PC-9 (cell line): ENCODE measurements around the gene ADGRD1. TPM values are rescaled to one million over a fixed set of nuclear protein-coding genes. Genes with fewer than 3 reads are reported as not detected.

ENCODE experiments used
- BruUV-seq: library from RNA; stranded (reverse); fragments of 400-500 nt; replicated peaks from 2 replicates; lab custom pipeline; 2021; lab: Mats Ljungman, UMichigan
- CTCF ChIA-PET: fragments of 300-600 bp; sonication (Branson Sonifier 250); formaldehyde crosslinking; loops from one replicate; lab custom pipeline; 2022; ENCODE audit warnings: antibody characterized with exemption; lab: Charles Lee
- POLR2A ChIA-PET: fragments of 300-600 bp; sonication (Branson Sonifier 250); formaldehyde crosslinking; loops from one replicate; lab custom pipeline; 2022; ENCODE audit warnings: antibody characterized with exemption; ENCODE audit not compliant: unreplicated experiment; lab: Charles Lee
- DNase-seq, 2 experiments: peaks; one replicate each; pipeline versions ENCODE4 v3.0.0 to v3.0.0-alpha.2; 2015 to 2022; ENCODE audit warnings: mixed read lengths in 1 of 2
- H2AFZ ChIP-seq: fragments of 200-600 bp; sonication (generic); 2 replicates; pipeline ENCODE4 v1.8.1; 2017; ENCODE audit warnings: antibody characterized with exemption
- H3F3A ChIP-seq: fragments of 200-600 bp; sonication (generic); 2 replicates; pipeline ENCODE4 v1.8.1; 2017; ENCODE audit warnings: antibody characterized with exemption, mild to moderate bottlenecking, low read depth; ENCODE audit not compliant: insufficient read depth
- H3K27ac ChIP-seq: fragments of 200-600 bp; sonication (generic); 2 replicates; pipeline ENCODE4 v1.6.1; 2016; ENCODE audit warnings: mixed run types
- H3K27me3 ChIP-seq: fragments of 200-600 bp; sonication (generic); 2 replicates; pipeline ENCODE4 v1.6.1; 2016; ENCODE audit warnings: low read depth, mixed run types; ENCODE audit not compliant: insufficient read depth
- H3K36me3 ChIP-seq: fragments of 200-600 bp; sonication (generic); 2 replicates; pipeline ENCODE4 v1.6.1; 2016; ENCODE audit warnings: low read depth, mixed run types
- H3K4me1 ChIP-seq: fragments of 200-600 bp; sonication (generic); replicated peaks from 2 replicates; pipeline ENCODE4 v1.6.1; 2016; ENCODE audit warnings: mixed run types; ENCODE audit not compliant: insufficient read depth
- H3K4me2 ChIP-seq: fragments of 200-600 bp; sonication (generic); 2 replicates; pipeline ENCODE4 v1.6.1; 2017; ENCODE audit warnings: mixed run types
- H3K4me3 ChIP-seq: fragments of 200-600 bp; sonication (generic); 2 replicates; pipeline ENCODE4 v1.6.1; 2016; ENCODE audit warnings: mixed run types
- H3K79me2 ChIP-seq: fragments of 200-600 bp; sonication (generic); 2 replicates; pipeline ENCODE4 v1.6.1; 2017; ENCODE audit warnings: low read depth, mixed run types
- H3K9me2 ChIP-seq: fragments of 200-600 bp; sonication (generic); 2 replicates; pipeline ENCODE4 v1.8.1; 2017; ENCODE audit warnings: mild to moderate bottlenecking; ENCODE audit not compliant: insufficient read depth
- H3K9me3 ChIP-seq: fragments of 200-600 bp; sonication (generic); 2 replicates; pipeline ENCODE4 v1.8.1; 2016; ENCODE audit warnings: low read depth; ENCODE audit not compliant: insufficient read depth
- H4K20me1 ChIP-seq: fragments of 200-600 bp; sonication (generic); 2 replicates; pipeline ENCODE4 v1.8.1; 2017; ENCODE audit not compliant: insufficient read depth
- CTCF ChIP-seq: fragments of 200-600 bp; sonication (generic); conservative IDR thresholded peaks from 2 replicates; pipeline ENCODE4 v1.6.1; 2017; ENCODE audit warnings: mixed run types, antibody characterized with exemption, mild to moderate bottlenecking, moderate library complexity
- EZH2 ChIP-seq: fragments of 200-600 bp; sonication (generic); IDR thresholded peaks from 2 replicates; pipeline ENCODE4 v1.8.0; 2017; ENCODE audit warnings: antibody characterized with exemption, low read depth
- intact Hi-C: fragments of 100-400 bp; cut with micrococcal nuclease; formaldehyde crosslinking; loops from one replicate; pipeline ENCODE4 v1.10.0; 2022; ENCODE audit not compliant: unreplicated experiment
- total RNA-seq: library from RNA; stranded (reverse); gene quantifications from 2 replicates; pipeline ENCODE4 v1.2.3, GENCODE V29; 2021

Gene ADGRD1
- total RNA-seq, 1 experiment from 2014 or later, result not detected

- no peak for DNase-seq
- Histone ChIP-seq H3K27ac (no peak overlapping the region), H3K79me2 (no peaks in the 10 kb centered on the region), H3K27me3 (peaks cover 65% of the 10 kb centered on the region), H3K9me3 (no peaks in the 10 kb centered on the region), H3K4me3 (no peak overlapping the region), H2AFZ (no peak overlapping the region), H3K36me3 (no peaks in the 10 kb centered on the region), H3F3A (no peaks in the 10 kb centered on the region), H3K4me2 (no peak overlapping the region), H3K4me1 (no peaks in the 10 kb centered on the region), H3K9me2 (no peaks in the 10 kb centered on the region), H4K20me1 (no peaks in the 10 kb centered on the region)
- ChIA-PET CTCF (no interaction called here), POLR2A (no interaction called here)
- intact Hi-C loops, result no loop called here
- BruUV-seq, result no TSS peak
- TF ChIP-seq CTCF, result no peak
- TF ChIP-seq EZH2, result no peak
These were observed 94.3 kb downstream of the ADGRD1 start for GRCh38 chr12:131047789-131048610.

- Histone ChIP-seq H3K4me3 (no peak overlapping the region), H3K9me3 (no peaks in the 10 kb centered on the region), H3K27ac (no peak overlapping the region), H3K27me3 (peaks cover 65% of the 10 kb centered on the region), H3K36me3 (no peaks in the 10 kb centered on the region), H3K9me2 (no peaks in the 10 kb centered on the region), H3K79me2 (no peaks in the 10 kb centered on the region), H3K4me2 (no peak overlapping the region), H2AFZ (no peak overlapping the region), H3K4me1 (no peaks in the 10 kb centered on the region), H3F3A (no peaks in the 10 kb centered on the region), H4K20me1 (no peaks in the 10 kb centered on the region)
- DNase-seq, result no peak
- POLR2A ChIA-PET, result no interaction called here
- no peak for TF ChIP-seq CTCF
- no peak for TF ChIP-seq EZH2
- BruUV-seq, result no TSS peak
- intact Hi-C loops, result no loop called here
- CTCF ChIA-PET, result no interaction called here
These were observed 94.9 kb downstream of the ADGRD1 start for GRCh38 chr12:131048611-131048990.

- H3K4me2 ChIP-seq, result no peak overlapping the region
- no peak for DNase-seq
- ChIA-PET CTCF (no interaction called here), POLR2A (no interaction called here)
- H3K36me3 ChIP-seq, result no peaks in the 10 kb centered on the region
- H3K4me1 ChIP-seq, result no peaks in the 10 kb centered on the region
- no peaks in the 10 kb centered on the region for H4K20me1 ChIP-seq
- peaks cover 66% of the 10 kb centered on the region for H3K27me3 ChIP-seq
- H3F3A ChIP-seq, result no peaks in the 10 kb centered on the region
- H3K9me2 ChIP-seq, result no peaks in the 10 kb centered on the region
- H3K4me3 ChIP-seq, result no peak overlapping the region
- H3K27ac ChIP-seq, result no peak overlapping the region
- BruUV-seq, result no TSS peak
- no peak overlapping the region for H2AFZ ChIP-seq
- no peaks in the 10 kb centered on the region for H3K79me2 ChIP-seq
- intact Hi-C loops, result no loop called here
- no peaks in the 10 kb centered on the region for H3K9me3 ChIP-seq
- TF ChIP-seq EZH2 (no peak), CTCF (no peak)
These were observed 95.3 kb downstream of the ADGRD1 start for GRCh38 chr12:131049002-131049401.
